ENCODE measurements around the gene TGFB2.
"Not testable (repeated sequence)": the region's sequence is repeated elsewhere in the genome, so short reads cannot be mapped to it uniquely, and the experiment has no call there.

The TGFB2 gene

GRCh38 chr1:218344814-218345672 is at the start of gene TGFB2:
TSS of gene TGFB2 (plus strand) at chr1:218345336. CDS start at chr1:218346702, 1,366 bp downstream.
- DNase-seq: peak; percentile 28

GRCh38 chr1:218296162-218296561 is 49.0 kb upstream of the TGFB2 start:
- no peak for DNase-seq

GRCh38 chr1:218297461-218297860 is 47.7 kb upstream of the TGFB2 start:
- DNase-seq: no peak

- no peak for DNase-seq
These were observed 47.3 kb upstream of the TGFB2 start for GRCh38 chr1:218297867-218298266.

GRCh38 chr1:218298398-218298797 is 46.7 kb upstream of the TGFB2 start:
- DNase-seq: no peak

GRCh38 chr1:218299416-218299815 is 45.7 kb upstream of the TGFB2 start:
- no peak for DNase-seq

GRCh38 chr1:218301217-218301616 is 43.9 kb upstream of the TGFB2 start:
- no peak for DNase-seq

GRCh38 chr1:218302155-218302554 is 43.0 kb upstream of the TGFB2 start:
- DNase-seq: no peak

- DNase-seq: no peak
These were observed 41.8 kb upstream of the TGFB2 start for GRCh38 chr1:218303176-218303879.

GRCh38 chr1:218304281-218305039 is 40.7 kb upstream of the TGFB2 start:
- no peak for DNase-seq

- no peak for DNase-seq
These were observed 39.6 kb upstream of the TGFB2 start for GRCh38 chr1:218305472-218306064.

GRCh38 chr1:218312509-218312908 is 32.6 kb upstream of the TGFB2 start:
- no peak for DNase-seq

GRCh38 chr1:218314316-218314715 is 30.8 kb upstream of the TGFB2 start:
- no peak for DNase-seq

GRCh38 chr1:218315638-218316037 is 29.5 kb upstream of the TGFB2 start:
- DNase-seq: no peak

- DNase-seq: no peak
These were observed 28.1 kb upstream of the TGFB2 start for GRCh38 chr1:218317061-218317460.

GRCh38 chr1:218320182-218320581 is 25.0 kb upstream of the TGFB2 start:
- not testable (repeated sequence) for DNase-seq

- DNase-seq: no peak
These were observed 22.4 kb upstream of the TGFB2 start for GRCh38 chr1:218322762-218323161.

GRCh38 chr1:218323568-218324225 is 21.4 kb upstream of the TGFB2 start:
- DNase-seq: no peak

- DNase-seq: no peak
These were observed 20.9 kb upstream of the TGFB2 start for GRCh38 chr1:218324226-218324580.

- DNase-seq: no peak
These were observed 16.4 kb upstream of the TGFB2 start for GRCh38 chr1:218328769-218329168.

GRCh38 chr1:218330043-218330623 is 15.0 kb upstream of the TGFB2 start:
- no peak for DNase-seq

GRCh38 chr1:218332416-218332815 is 12.7 kb upstream of the TGFB2 start:
- no peak for DNase-seq

Data from activated CD4-positive, alpha-beta T cell treated with anti-CD3 and anti-CD28 coated beads for 48 hours (primary cell).